H1 (cell line): ENCODE measurements around the gene NANOS2. TPM values are rescaled to one million over a fixed set of nuclear protein-coding genes. Genes with fewer than 3 reads are reported as not detected.

ENCODE experiments used
- CTCF ChIA-PET: fragments of 300-600 bp; sonication (Branson Sonifier 250); formaldehyde crosslinking; loops from one replicate; lab custom pipeline; 2021; ENCODE audit not compliant: partially characterized antibody; lab: Charles Lee
- POLR2A ChIA-PET: fragments of 300-600 bp; sonication (Branson Sonifier 250); formaldehyde crosslinking; loops from one replicate; lab custom pipeline; 2021; ENCODE audit warnings: inconsistent platforms; ENCODE audit not compliant: partially characterized antibody; lab: Charles Lee
- DNase-seq, 2 experiments: peaks; one replicate each; pipeline versions ENCODE4 v3.0.0 to v3.0.0-alpha.2; 2010 to 2022; ENCODE audit warnings: low spot score in 2 of 2, low read depth in 1 of 2, mixed read lengths in 1 of 2
- FAIRE-seq: peaks from 2 replicates; lab custom pipeline; 2011; peaks lifted over from hg19 to GRCh38; lab: Jason Lieb, UNC
- H2AFZ ChIP-seq: 2 replicates; pipeline ENCODE4 v1.8.1; 2012; ENCODE audit warnings: low read length, inconsistent platforms
- H2AK5ac ChIP-seq: 2 replicates; pipeline ENCODE4 v1.6.1; 2013; ENCODE audit warnings: low read depth, low read length
- H2BK120ac ChIP-seq: replicated peaks from 2 replicates; pipeline ENCODE3; 2013; ENCODE audit warnings: low read depth, low read length, inconsistent platforms
- H2BK12ac ChIP-seq: 2 replicates; pipeline ENCODE4 v1.6.1; 2013; ENCODE audit warnings: low read depth, low read length
- H2BK15ac ChIP-seq: 2 replicates; pipeline ENCODE4 v1.6.1; 2013; ENCODE audit warnings: low read length
- H2BK20ac ChIP-seq: 2 replicates; pipeline ENCODE4 v1.6.1; 2013; ENCODE audit warnings: low read length
- H2BK5ac ChIP-seq: 2 replicates; pipeline ENCODE4 v1.6.1; 2013; ENCODE audit warnings: low read depth, low read length
- H3K14ac ChIP-seq: 2 replicates; pipeline ENCODE4 v1.6.1; 2013; ENCODE audit warnings: inconsistent platforms; ENCODE audit not compliant: insufficient read length
- H3K18ac ChIP-seq: 2 replicates; pipeline ENCODE4 v1.6.1; 2013; ENCODE audit warnings: low read length; ENCODE audit errors: extremely low read depth
- H3K23ac ChIP-seq: 2 replicates; pipeline ENCODE4 v1.6.1; 2013; ENCODE audit warnings: inconsistent platforms; ENCODE audit not compliant: insufficient read length
- H3K23me2 ChIP-seq: 2 replicates; pipeline ENCODE4 v1.6.1; 2013; ENCODE audit warnings: low read depth, low read length
- H3K27ac ChIP-seq: 2 replicates; pipeline ENCODE4 v1.6.1; 2011; ENCODE audit warnings: low read depth, low read length, inconsistent platforms
- H3K27me3 ChIP-seq, 4 experiments: replicated peaks in 1 of 4; 1 replicate in 1 of 4; 2 replicates in 3 of 4; pipeline versions ENCODE4 v1.6.1 to v1.8.1; 2011 to 2013; ENCODE audit warnings: low read length in 3 of 4, mild to moderate bottlenecking in 3 of 4, inconsistent platforms in 2 of 4, mixed read lengths in 2 of 4, moderate library complexity in 1 of 4; ENCODE audit not compliant: control insufficient read depth in 3 of 4, insufficient read depth in 3 of 4; ENCODE audit errors: extremely low read depth in 1 of 4
- H3K36me3 ChIP-seq, 4 experiments: 2 replicates each; pipeline versions ENCODE4 v1.6.1 to v1.8.1; 2011 to 2013; ENCODE audit warnings: mild to moderate bottlenecking in 4 of 4, low read length in 3 of 4, moderate library complexity in 2 of 4, control low read depth in 1 of 4, inconsistent platforms in 1 of 4; ENCODE audit not compliant: insufficient read depth in 4 of 4, control insufficient read depth in 2 of 4
- H3K4ac ChIP-seq: replicated peaks from 2 replicates; pipeline ENCODE3; 2013; ENCODE audit warnings: low read length, low read depth, mixed read lengths, inconsistent platforms; ENCODE audit not compliant: insufficient read length
- H3K4me1 ChIP-seq, 4 experiments: replicated peaks in 1 of 4; 1 replicate in 1 of 4; 2 replicates in 3 of 4; pipeline versions ENCODE4 v1.6.1 to v1.8.1; 2011 to 2013; ENCODE audit warnings: low read length in 3 of 4, inconsistent platforms in 2 of 4, mixed read lengths in 1 of 4; ENCODE audit not compliant: insufficient read depth in 4 of 4, control insufficient read depth in 3 of 4
- H3K4me2 ChIP-seq, 2 experiments: 2 replicates each; pipeline versions ENCODE4 v1.6.1 to v1.8.1; 2011 to 2013; ENCODE audit warnings: low read depth in 2 of 2, low read length in 2 of 2, control low read depth in 1 of 2, inconsistent platforms in 1 of 2, mild to moderate bottlenecking in 1 of 2; ENCODE audit not compliant: insufficient read depth in 1 of 2
- H3K4me3 ChIP-seq, 4 experiments: fragments of 200-600, 300-600 bp in 1 of 4; sonication (generic), shearing (Covaris generic), sonication (Bioruptor Twin) in 1 of 4; 2 replicates each; pipeline versions ENCODE4 v1.5.1 to v1.8.1; 2011 to 2016; ENCODE audit warnings: low read length in 4 of 4, low read depth in 3 of 4, control low read depth in 2 of 4, inconsistent platforms in 2 of 4, mild to moderate bottlenecking in 2 of 4, mixed read lengths in 1 of 4, moderate library complexity in 1 of 4; ENCODE audit not compliant: insufficient read depth in 2 of 4; ENCODE audit errors: extremely low read depth in 1 of 4
- H3K56ac ChIP-seq: replicated peaks from 2 replicates; pipeline ENCODE3; 2013; ENCODE audit warnings: low read depth, mild to moderate bottlenecking, mixed read lengths, low read length, inconsistent platforms; ENCODE audit not compliant: insufficient read length
- H3K79me1 ChIP-seq: 2 replicates; pipeline ENCODE4 v1.6.1; 2013; ENCODE audit warnings: low read depth, low read length, control low read depth
- H3K79me2 ChIP-seq, 2 experiments: 2 replicates each; pipeline versions ENCODE4 v1.6.1 to v1.8.1; 2012 to 2013; ENCODE audit warnings: low read length in 2 of 2, mild to moderate bottlenecking in 2 of 2, inconsistent platforms in 1 of 2; ENCODE audit not compliant: insufficient read depth in 2 of 2, control insufficient read depth in 1 of 2
- H3K9ac ChIP-seq, 4 experiments: replicated peaks in 1 of 4; 1 replicate in 1 of 4; 2 replicates in 3 of 4; pipeline versions ENCODE4 v1.6.1 to v1.8.1; 2011 to 2013; ENCODE audit warnings: low read depth in 3 of 4, low read length in 3 of 4, control low read depth in 2 of 4, mild to moderate bottlenecking in 2 of 4, moderate library complexity in 2 of 4, inconsistent platforms in 1 of 4; ENCODE audit errors: extremely low read depth in 1 of 4
- H3K9me3 ChIP-seq, 2 experiments: 2 replicates each; pipeline versions ENCODE4 v1.6.1 to v1.8.1; 2012 to 2013; ENCODE audit warnings: mild to moderate bottlenecking in 2 of 2, moderate library complexity in 2 of 2, control low read depth in 1 of 2, inconsistent platforms in 1 of 2, low read depth in 1 of 2, low read length in 1 of 2, mixed read lengths in 1 of 2; ENCODE audit not compliant: insufficient read depth in 2 of 2
- H4K20me1 ChIP-seq, 2 experiments: replicated peaks in 1 of 2; 2 replicates each; pipeline versions ENCODE3 to v1.8.1; 2011 to 2013; ENCODE audit warnings: inconsistent platforms in 2 of 2, low read length in 2 of 2, mild to moderate bottlenecking in 1 of 2; ENCODE audit not compliant: insufficient read depth in 2 of 2, control insufficient read depth in 1 of 2
- H4K5ac ChIP-seq: 2 replicates; pipeline ENCODE4 v1.6.1; 2013; ENCODE audit warnings: low read length, low read depth, mixed read lengths, inconsistent platforms; ENCODE audit not compliant: insufficient read length
- H4K8ac ChIP-seq: 2 replicates; pipeline ENCODE4 v1.8.0; 2013; ENCODE audit warnings: mild to moderate bottlenecking, moderate library complexity, low read length, inconsistent platforms; ENCODE audit not compliant: insufficient read depth; ENCODE audit errors: extremely low read depth
- H4K91ac ChIP-seq: replicated peaks from 2 replicates; pipeline ENCODE3; 2013; ENCODE audit warnings: low read length, mixed read lengths, inconsistent platforms; ENCODE audit not compliant: insufficient read length
- BRCA1 ChIP-seq: IDR thresholded peaks from 2 replicates; pipeline ENCODE4 v1.6.1; 2012; ENCODE audit warnings: low read depth, low read length, improper control_type of control experiment
- PHF8 ChIP-seq: fragments of 200-600 bp; sonication (generic); conservative IDR thresholded peaks from 2 replicates; pipeline ENCODE4 v1.7.1; 2012; ENCODE audit warnings: low read depth, mild to moderate bottlenecking, inconsistent platforms, low read length, moderate library complexity
- WGBS, 2 experiments: shearing (Covaris generic) in 1 of 2; methylation state at CpG; one replicate each; pipeline versions ENCODE4 v1.1.6 to v1.1.7; 2013 to 2015; ENCODE audit warnings: low lambda C conversion rate in 2 of 2, mixed read lengths in 2 of 2, inconsistent platforms in 1 of 2, low coverage in 1 of 2, missing lambda C conversion rate in 1 of 2; ENCODE audit not compliant: insufficient replicate concordance in 2 of 2, insufficient coverage in 1 of 2, insufficient read length in 1 of 2; ENCODE audit errors: extremely low coverage in 1 of 2, missing lambda C conversion rate in 1 of 2; 5-methylcytosine and 5-hydroxymethylcytosine counted together
- polyA plus RNA-seq, 7 experiments: library from polyadenylated mRNA; depleted of rRNA in 3 of 7; stranded (reverse) in 5 of 7; unstranded in 2 of 7; fragments of >200 nt in 5 of 7; fragments of 200-250 nt in 2 of 7; gene quantifications; 1 replicate in 5 of 7; 2 replicates in 1 of 7; 4 replicates in 1 of 7; pipeline versions ENCODE4 v1.2.1 to v1.2.3, GENCODE V29; 2011 to 2013; ENCODE audit warnings: missing spikeins in 2 of 7, mixed read lengths in 2 of 7
- total RNA-seq: library from RNA; stranded (reverse); fragmentation: NEBNext Ultra II Directional; extraction: Animal tissue kit (Norgen Biotek cat#: 25700); gene quantifications from 2 replicates; pipeline ENCODE4 v1.2.1, GENCODE V29; 2021

Gene NANOS2
- total and polyA plus RNA-seq, 2 of the 8 experiments (the other 6 are each of a cell fraction or from before 2014, with no cell fraction given): 0.20 TPM; not detected in 1

DNA sequence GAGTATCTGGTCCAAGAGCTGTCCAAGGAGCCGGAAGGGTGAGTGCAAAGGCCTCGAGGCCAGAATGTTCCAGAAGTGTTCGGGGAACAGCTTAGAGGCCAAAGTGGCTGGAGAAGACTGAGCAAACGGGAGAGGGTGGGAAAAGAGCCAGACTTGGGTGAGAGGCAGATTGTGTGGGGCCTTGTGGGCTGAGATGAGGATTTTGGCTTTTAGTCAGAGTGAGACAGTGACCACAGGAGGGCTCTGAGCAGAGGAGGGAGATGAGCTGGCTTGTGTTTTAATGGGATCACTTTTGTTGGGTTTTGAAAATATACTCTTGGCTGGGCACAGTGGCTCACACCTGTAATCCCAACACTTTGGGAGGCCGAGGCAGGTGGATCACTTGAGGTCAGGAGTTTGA, 5.6 kb downstream of the NANOS2 start:
- H3K9ac ChIP-seq: no peak overlapping the region
- H4K8ac ChIP-seq: no peak overlapping the region
- H3K27me3 ChIP-seq: no peaks in the 10 kb centered on the region
- H3K4me1 ChIP-seq: no peaks in the 10 kb centered on the region; a peak in 3 of 7 replicates
- 91% methylated on average over 5 of the region's 5 CpGs; no CpG with 5 or more reads in 1 of the 2 experiments for WGBS, 2 experiments
- no peaks in the 10 kb centered on the region for H4K20me1 ChIP-seq
- ChIA-PET POLR2A (interaction anchor here (0.9 kb wide), 1 partner anchor 44 kb away, joined by 3 read pairs; the partner anchor contains the start of gene FOXA3), CTCF (interaction anchor here (0.8 to 1.7 kb wide), 4 partner anchors 51 to 372 kb away, joined by 3 read pairs; no protein-coding TSS in a partner anchor)
- no peak overlapping the region for H3K4me3 ChIP-seq
- no peak for TF ChIP-seq BRCA1
- no peak for TF ChIP-seq PHF8
- no peak overlapping the region for H4K5ac ChIP-seq
- H4K91ac ChIP-seq: no peak overlapping the region
- no peak overlapping the region for H3K27ac ChIP-seq
- H2BK20ac ChIP-seq: no peak overlapping the region
- DNase-seq: no peak
- H3K18ac ChIP-seq: no peak overlapping the region
- no peak overlapping the region for H3K23ac ChIP-seq
- H2BK12ac ChIP-seq: no peak overlapping the region
- no peak for FAIRE-seq
- H3K79me1 ChIP-seq: no peaks in the 10 kb centered on the region
- H2BK15ac ChIP-seq: no peak overlapping the region
- H2BK120ac ChIP-seq: no peak overlapping the region
- H3K9me3 ChIP-seq: no peaks in the 10 kb centered on the region
- H3K14ac ChIP-seq: no peak overlapping the region
- H2AFZ ChIP-seq: no peak overlapping the region
- H3K79me2 ChIP-seq: no peaks in the 10 kb centered on the region
- H3K36me3 ChIP-seq: no peaks in the 10 kb centered on the region
- H2AK5ac ChIP-seq: no peak overlapping the region
- no peak overlapping the region for H3K4me2 ChIP-seq
- H3K23me2 ChIP-seq: no peaks in the 10 kb centered on the region; the same call in 1 of the 2 replicates
- no peak overlapping the region for H3K4ac ChIP-seq
- no peak overlapping the region for H2BK5ac ChIP-seq
- H3K56ac ChIP-seq: no peak overlapping the region
